ENCODE data around the gene DOCK4. TPM values are rescaled to one million over a fixed set of nuclear protein-coding genes. Genes with fewer than 3 reads are reported as not detected.

Gene DOCK4
- total RNA-seq, 1 experiment from 2014 or later = 31.4 TPM

DNA sequence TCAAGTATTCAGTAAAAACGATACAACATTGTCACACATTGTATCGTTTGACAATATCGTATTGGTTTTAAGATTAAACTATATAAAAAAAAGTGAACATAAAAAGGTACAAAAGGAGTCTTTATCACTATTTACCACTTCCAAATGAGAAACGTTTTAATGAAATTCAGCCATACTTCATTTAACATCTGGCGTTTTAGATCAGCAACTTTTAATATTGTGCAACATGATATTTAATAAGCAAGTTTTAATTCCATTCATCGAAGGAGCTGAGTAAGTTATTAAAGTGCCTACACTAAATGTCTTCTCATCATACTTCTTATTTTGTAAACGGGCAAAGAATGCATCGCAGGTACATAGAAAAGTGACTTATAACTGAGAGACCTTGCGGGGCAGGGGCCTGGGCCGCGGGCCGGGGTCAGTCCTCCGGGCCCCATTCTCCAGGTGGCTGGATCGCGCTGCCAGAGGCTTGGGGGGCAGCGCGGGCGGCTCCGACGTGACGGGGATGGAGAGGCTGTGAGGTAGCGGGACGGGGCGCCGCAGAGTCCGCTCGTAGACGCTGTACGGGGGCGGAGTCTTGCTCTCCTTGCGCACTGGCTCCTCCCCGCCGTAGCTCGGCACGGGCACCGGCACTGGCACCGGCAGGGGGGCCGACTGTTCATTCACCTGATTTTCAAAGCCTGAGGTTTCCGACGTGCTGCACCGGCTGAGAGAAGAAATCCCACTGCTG lies 478.1 kb downstream of the DOCK4 start:
- ChIA-PET POLR2A (no interaction called here), CTCF (interaction anchor here (0.7 to 3.8 kb wide), 3 partner anchors 7 to 1202 kb away, joined by 3 to 33 read pairs (median 5); no protein-coding TSS in a partner anchor)
- H3K27ac Mint-ChIP-seq (ENCODE audit: low read depth, unreplicated experiment) = no peak overlapping the region
- TF ChIP-seq, protein P1, sequence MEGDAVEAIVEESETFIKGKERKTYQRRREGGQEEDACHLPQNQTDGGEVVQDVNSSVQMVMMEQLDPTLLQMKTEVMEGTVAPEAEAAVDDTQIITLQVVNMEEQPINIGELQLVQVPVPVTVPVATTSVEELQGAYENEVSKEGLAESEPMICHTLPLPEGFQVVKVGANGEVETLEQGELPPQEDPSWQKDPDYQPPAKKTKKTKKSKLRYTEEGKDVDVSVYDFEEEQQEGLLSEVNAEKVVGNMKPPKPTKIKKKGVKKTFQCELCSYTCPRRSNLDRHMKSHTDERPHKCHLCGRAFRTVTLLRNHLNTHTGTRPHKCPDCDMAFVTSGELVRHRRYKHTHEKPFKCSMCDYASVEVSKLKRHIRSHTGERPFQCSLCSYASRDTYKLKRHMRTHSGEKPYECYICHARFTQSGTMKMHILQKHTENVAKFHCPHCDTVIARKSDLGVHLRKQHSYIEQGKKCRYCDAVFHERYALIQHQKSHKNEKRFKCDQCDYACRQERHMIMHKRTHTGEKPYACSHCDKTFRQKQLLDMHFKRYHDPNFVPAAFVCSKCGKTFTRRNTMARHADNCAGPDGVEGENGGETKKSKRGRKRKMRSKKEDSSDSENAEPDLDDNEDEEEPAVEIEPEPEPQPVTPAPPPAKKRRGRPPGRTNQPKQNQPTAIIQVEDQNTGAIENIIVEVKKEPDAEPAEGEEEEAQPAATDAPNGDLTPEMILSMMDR (IDR thresholded peaks at IDR 0.05; ENCODE audit: unreplicated experiment) = no peak
- no TSS peak for BruUV-seq (replicated peaks)
- H3K4me1 Mint-ChIP-seq (ENCODE audit: insufficient read depth, unreplicated experiment) = no peaks in the 10 kb centered on the region
- H3K27me3 Mint-ChIP-seq (ENCODE audit: insufficient read depth, unreplicated experiment) = no peaks in the 10 kb centered on the region
- no peak overlapping the region for H3K4me3 Mint-ChIP-seq (ENCODE audit: unreplicated experiment)
- no peaks in the 10 kb centered on the region for H3K9me3 Mint-ChIP-seq (ENCODE audit: unreplicated experiment)
- H3K36me3 Mint-ChIP-seq (ENCODE audit: insufficient read depth, unreplicated experiment) = peaks cover 4% of the 10 kb centered on the region
- no peak for DNase-seq (ENCODE audit: unreplicated experiment)
- intact Hi-C loops (cut with micrococcal nuclease) = no loop called here

DNA sequence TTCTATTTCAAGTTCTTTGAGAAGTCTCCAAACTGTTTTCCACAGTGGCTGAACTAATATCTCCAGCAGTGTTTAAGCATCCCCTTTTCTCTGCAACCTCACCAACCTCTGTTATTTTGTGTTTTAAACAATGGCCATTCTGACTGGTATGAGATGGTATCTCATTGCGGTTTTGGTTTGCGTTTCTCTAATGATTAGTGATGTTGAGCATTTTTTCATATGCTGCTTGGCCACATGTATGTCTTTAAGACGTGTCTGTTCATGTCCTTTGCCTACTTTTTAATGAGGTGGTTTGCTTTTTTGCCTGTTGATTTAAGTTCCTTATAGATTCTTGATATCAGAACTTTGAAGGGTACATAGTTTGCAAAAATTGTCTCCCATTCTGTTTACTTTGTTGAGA lies 487.3 kb downstream of the DOCK4 start:
- ChIA-PET POLR2A (no interaction called here), CTCF (no interaction called here)
- TF ChIP-seq, protein P1 (IDR thresholded peaks at IDR 0.05; ENCODE audit: unreplicated experiment) = no peak
- Mint-ChIP-seq H3K9me3 (ENCODE audit: unreplicated experiment) (peaks cover 8% of the 10 kb centered on the region), H3K27ac (ENCODE audit: low read depth, unreplicated experiment) (peak overlapping the region; percentile 16), H3K4me3 (ENCODE audit: unreplicated experiment) (no peak overlapping the region), H3K36me3 (ENCODE audit: insufficient read depth, unreplicated experiment) (no peaks in the 10 kb centered on the region), H3K4me1 (ENCODE audit: insufficient read depth, unreplicated experiment) (no peaks in the 10 kb centered on the region), H3K27me3 (ENCODE audit: insufficient read depth, unreplicated experiment) (no peaks in the 10 kb centered on the region)
- intact Hi-C loops (cut with micrococcal nuclease) = no loop called here
- no TSS peak for BruUV-seq (replicated peaks)
- no peak for DNase-seq (ENCODE audit: unreplicated experiment)

DNA sequence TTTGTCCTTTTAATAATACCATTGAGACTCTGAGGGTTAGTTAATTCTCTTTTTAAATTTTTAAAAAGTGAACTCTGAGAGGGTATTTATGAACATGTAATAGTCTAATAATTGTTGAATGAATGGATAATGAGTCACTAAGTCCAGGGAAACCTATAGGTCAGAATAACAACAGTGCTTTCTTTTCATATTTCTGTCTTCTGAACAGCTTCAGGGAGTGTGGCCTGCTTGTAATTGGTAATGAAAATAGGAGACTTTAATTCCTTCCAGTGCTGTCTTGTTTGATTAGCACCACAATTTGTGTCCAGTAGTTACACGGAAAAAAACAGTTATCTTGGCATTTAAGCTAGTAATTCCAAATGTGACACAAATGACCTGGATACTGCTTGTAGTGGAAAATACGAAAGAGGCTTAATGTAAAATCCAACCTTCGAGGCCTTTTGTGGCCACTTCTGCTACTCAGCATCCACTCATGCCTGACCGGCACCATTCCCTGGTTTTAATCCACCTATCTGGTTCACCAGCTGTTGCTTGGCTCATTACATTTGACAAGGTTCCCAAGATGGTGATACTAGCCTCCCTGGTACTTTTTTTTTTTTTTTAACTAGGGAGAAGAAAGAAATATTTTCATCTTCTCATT lies 494.7 kb downstream of the DOCK4 start:
- Mint-ChIP-seq H3K27me3 (ENCODE audit: insufficient read depth, unreplicated experiment) (no peaks in the 10 kb centered on the region), H3K27ac (ENCODE audit: low read depth, unreplicated experiment) (no peak overlapping the region), H3K9me3 (ENCODE audit: unreplicated experiment) (no peaks in the 10 kb centered on the region), H3K4me3 (ENCODE audit: unreplicated experiment) (no peak overlapping the region), H3K4me1 (ENCODE audit: insufficient read depth, unreplicated experiment) (no peaks in the 10 kb centered on the region), H3K36me3 (ENCODE audit: insufficient read depth, unreplicated experiment) (no peaks in the 10 kb centered on the region)
- no TSS peak for BruUV-seq (replicated peaks)
- CTCF ChIA-PET = interaction anchor here (0.7 to 1.2 kb wide), 4 partner anchors 22 to 178 kb away, joined by 3 to 5 read pairs (median 4); no protein-coding TSS in a partner anchor
- no peak for DNase-seq (ENCODE audit: unreplicated experiment)
- TF ChIP-seq, protein P1 (IDR thresholded peaks at IDR 0.05; ENCODE audit: unreplicated experiment) = no peak
- intact Hi-C loops (cut with micrococcal nuclease) = no loop called here
- POLR2A ChIA-PET = no interaction called here

DNA sequence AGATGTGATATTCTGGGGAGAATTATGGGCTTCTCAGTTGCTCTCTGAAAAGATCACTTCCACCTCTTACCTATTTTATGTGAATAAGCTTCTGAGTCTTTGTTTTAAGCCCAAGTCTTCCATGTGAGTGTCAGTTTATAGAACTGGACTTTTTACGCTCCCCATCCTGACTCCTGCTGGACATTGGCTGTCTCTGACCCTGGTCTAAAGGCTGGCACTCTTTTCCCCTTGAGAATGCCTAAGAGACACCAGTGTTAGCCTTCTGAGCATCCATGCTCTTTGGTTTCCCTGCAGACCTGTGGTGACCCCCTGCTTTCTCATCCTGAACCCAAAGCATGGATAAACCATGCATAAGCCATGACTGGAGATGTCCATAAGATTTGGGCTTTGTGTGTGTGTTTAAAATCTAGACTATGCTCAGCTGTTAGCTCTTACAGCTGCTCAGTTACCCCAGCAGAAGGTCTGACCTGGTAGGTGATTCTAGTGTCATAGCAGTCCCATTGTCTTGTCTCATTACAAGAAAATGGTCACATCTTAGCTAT lies 495.3 kb downstream of the DOCK4 start:
- no TSS peak for BruUV-seq (replicated peaks)
- H3K4me3 Mint-ChIP-seq (ENCODE audit: unreplicated experiment) = no peak overlapping the region
- POLR2A ChIA-PET = no interaction called here
- DNase-seq (ENCODE audit: unreplicated experiment) = no peak
- no peak overlapping the region for H3K27ac Mint-ChIP-seq (ENCODE audit: low read depth, unreplicated experiment)
- TF ChIP-seq, protein P1 (IDR thresholded peaks at IDR 0.05; ENCODE audit: unreplicated experiment) = no peak
- no peaks in the 10 kb centered on the region for H3K36me3 Mint-ChIP-seq (ENCODE audit: insufficient read depth, unreplicated experiment)
- CTCF ChIA-PET = interaction anchor here (1.0 to 1.2 kb wide), 3 partner anchors 23 to 31 kb away, joined by 3 to 5 read pairs (median 4); no protein-coding TSS in a partner anchor
- no peaks in the 10 kb centered on the region for H3K27me3 Mint-ChIP-seq (ENCODE audit: insufficient read depth, unreplicated experiment)
- no peaks in the 10 kb centered on the region for H3K9me3 Mint-ChIP-seq (ENCODE audit: unreplicated experiment)
- H3K4me1 Mint-ChIP-seq (ENCODE audit: insufficient read depth, unreplicated experiment) = no peaks in the 10 kb centered on the region
- intact Hi-C loops (cut with micrococcal nuclease) = no loop called here

Measured in MCF 10A (cell line).